ENCODE data around the gene GALNT2.

Gene GALNT2
- total RNA-seq, result 17.5 to 20.7 reads per million in 2 donors

- peak; percentile 76 to 96 (median 86) for DNase-seq
Measured at GRCh38 chr1:230066466-230067404, at the start of gene GALNT2. Gene GALNT2 (plus strand): TSS chr1:230067238. CDS start chr1:230067281, 43 bp downstream.

DNA sequence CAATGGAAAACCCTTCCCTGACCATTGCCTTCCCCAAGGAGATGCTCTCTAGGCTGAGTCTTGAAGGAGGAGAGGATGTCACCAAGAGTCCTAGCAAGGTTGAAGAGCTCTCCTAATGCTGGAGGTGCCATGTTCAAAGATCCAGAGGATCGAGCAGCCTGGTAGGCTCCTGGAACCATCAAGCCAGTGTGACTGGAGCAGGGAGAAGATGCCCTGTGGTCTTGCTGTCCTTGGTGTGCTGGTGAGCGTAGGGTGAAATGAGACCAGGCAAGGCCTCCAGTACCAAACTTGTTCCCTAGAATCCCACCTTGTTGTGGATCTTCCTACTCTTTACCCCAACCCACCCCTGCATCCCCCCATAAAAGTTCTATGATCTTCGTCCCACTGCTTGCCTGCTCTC, 46.6 kb upstream of the GALNT2 start:
- DNase-seq, result no peak

- DNase-seq, result no peak
Measured at GRCh38 chr1:230022666-230023380, 44.2 kb upstream of the GALNT2 start.

- DNase-seq, result no peak
Measured at GRCh38 chr1:230025686-230026085, 41.4 kb upstream of the GALNT2 start.

GRCh38 chr1:230026139-230026538, 40.9 kb upstream of the GALNT2 start:
- DNase-seq, result no peak

GRCh38 chr1:230026572-230026971, 40.5 kb upstream of the GALNT2 start:
- no peak for DNase-seq

- DNase-seq, result no peak
Measured at GRCh38 chr1:230028602-230029223, 38.3 kb upstream of the GALNT2 start.

GRCh38 chr1:230029244-230029941, 37.6 kb upstream of the GALNT2 start:
- no peak for DNase-seq

DNA sequence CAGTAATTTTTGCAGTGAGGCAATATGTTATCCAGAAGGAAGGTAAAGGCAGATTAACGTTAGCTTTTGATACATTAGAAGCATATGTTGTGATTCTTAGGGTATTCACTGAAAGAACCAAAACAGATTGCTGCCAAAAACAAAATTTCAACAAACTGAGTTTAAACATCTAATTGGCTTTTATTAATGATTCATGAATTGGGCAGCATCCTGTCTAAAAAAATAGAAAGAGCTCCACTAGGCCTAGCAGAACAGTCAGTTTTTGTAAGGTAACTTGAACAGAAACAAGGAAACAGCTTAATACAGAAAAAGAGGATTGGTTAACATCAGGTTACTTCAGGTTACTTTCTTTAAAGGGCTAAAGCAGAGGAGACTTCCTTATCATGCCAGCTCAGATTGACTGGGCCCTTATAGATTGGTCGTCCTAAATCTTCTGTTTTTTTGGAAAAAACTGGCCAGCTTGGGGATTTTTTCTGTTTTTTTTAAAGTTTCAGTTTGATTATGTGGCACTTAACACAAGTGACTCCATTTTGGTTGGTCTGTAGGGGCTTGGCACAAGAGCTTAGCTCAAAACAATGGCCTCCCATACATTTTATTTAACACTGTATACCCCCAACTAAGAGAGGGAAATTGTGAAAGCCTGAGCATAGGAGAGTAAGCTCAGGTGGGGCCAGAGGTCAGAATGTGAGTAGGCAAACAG, 36.8 kb upstream of the GALNT2 start:
- no peak for DNase-seq

DNA sequence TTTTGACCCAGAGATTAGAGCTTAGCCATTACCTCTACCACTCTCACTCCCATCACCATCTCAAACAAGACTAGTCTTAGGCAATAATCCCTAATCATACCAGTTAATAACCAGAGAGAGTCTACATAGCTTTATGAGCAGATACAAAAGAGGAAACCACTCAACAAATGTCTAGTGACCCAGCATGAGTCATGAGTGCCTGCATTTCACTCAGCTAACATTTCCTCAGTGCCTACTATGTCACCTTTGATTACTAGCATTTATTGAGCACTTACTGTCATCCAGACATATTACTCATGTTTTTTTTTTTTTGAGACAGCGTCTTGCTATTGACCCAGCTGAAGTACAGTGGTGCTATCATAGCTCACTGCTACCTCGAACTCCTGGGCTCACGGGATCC, 35.9 kb upstream of the GALNT2 start:
- DNase-seq, result no peak

DNA sequence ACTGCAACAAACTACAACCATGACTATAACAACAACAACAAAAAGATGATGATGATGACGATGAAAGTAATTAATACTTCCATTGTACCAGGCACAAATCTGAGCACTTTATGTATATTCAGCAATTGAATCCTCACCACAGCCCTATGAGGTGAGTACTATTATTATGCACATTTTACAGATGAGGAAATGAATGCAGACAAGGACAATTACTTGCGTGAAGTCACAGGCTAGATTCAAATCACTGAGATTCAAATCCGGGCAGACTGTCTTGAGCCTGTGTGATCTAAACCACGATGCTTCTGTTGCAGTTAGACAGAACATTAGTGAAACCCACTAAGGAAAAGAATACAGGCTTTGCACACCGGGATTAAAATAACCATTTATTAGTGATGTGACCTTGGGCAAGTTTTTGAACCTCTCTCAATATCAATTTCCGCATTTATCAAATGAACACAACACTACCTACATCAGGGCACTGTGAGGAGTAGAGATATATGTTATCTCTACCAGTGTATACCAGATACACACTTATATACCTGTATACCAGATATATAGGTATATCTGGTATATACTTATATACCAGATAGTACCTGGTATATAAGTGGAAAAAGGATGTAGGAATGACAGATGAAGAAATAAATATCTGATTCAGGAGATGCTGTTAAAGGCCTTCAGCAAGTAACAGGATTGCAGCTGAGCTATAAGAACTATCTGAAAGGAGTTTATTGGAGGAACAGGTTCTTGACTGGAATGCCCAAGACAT, 34.3 kb upstream of the GALNT2 start:
- no peak for DNase-seq

- peak in 1 of 5 experiments; percentile 18 for DNase-seq
Measured at GRCh38 chr1:230037261-230037660, 29.8 kb upstream of the GALNT2 start.

DNA sequence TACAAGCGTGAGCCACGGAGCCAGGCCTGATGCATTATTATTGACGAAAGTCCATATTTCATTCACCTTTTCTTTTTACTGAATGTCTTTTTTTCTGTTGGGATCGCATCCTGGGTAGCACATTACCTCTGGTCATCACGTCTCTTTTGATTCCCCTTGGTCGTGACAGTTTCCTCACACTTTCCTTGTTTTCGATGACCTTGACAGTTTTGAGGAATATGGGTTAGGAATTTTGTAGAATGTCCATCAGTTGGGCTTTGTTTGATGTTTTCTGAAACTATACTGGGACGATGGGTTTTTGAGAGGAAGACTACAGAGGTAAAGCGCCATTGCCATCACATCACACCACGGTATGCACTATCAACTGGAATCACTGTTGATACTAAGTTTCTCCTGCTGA, 26.6 kb upstream of the GALNT2 start:
- DNase-seq, result no peak

- DNase-seq, result no peak
Measured at GRCh38 chr1:230043081-230043480, 24.0 kb upstream of the GALNT2 start.

GRCh38 chr1:230044729-230045128, 22.3 kb upstream of the GALNT2 start:
- no peak for DNase-seq

GRCh38 chr1:230047114-230047865, 19.7 kb upstream of the GALNT2 start:
- DNase-seq, result no peak

GRCh38 chr1:230048322-230048721, 18.7 kb upstream of the GALNT2 start:
- DNase-seq, result no peak

DNA sequence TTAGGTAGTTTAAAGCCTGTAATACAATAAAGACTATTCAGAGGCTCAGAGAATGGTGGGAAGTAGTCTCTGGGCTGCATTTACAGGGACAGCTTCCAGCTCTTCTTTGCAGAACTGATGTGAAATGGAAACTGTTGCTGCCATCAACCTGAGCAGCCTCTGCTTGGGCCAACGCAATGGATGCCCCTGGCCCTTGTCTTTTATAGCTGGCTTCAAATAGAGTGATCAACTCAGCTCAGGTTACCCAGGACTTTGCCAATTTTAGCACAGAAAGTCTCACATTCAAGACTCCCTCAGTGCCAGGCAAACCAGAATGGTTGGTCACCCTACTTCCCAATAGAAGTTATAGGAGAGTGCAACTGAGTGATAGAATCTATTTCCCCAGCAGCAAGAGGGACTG, 18.1 kb upstream of the GALNT2 start:
- DNase-seq, result no peak

- no peak for DNase-seq
Measured at GRCh38 chr1:230049731-230050130, 17.3 kb upstream of the GALNT2 start.

- no peak for DNase-seq
Measured at GRCh38 chr1:230050973-230051735, 15.9 kb upstream of the GALNT2 start.
